ENCODE measurements around the gene GDF7. TPM values are rescaled to one million over a fixed set of nuclear protein-coding genes. Genes with fewer than 3 reads are reported as not detected.

Gene GDF7
- polyA plus RNA-seq, 3 donors = 1.9 to 4.0 (median 3.8) TPM

DNA sequence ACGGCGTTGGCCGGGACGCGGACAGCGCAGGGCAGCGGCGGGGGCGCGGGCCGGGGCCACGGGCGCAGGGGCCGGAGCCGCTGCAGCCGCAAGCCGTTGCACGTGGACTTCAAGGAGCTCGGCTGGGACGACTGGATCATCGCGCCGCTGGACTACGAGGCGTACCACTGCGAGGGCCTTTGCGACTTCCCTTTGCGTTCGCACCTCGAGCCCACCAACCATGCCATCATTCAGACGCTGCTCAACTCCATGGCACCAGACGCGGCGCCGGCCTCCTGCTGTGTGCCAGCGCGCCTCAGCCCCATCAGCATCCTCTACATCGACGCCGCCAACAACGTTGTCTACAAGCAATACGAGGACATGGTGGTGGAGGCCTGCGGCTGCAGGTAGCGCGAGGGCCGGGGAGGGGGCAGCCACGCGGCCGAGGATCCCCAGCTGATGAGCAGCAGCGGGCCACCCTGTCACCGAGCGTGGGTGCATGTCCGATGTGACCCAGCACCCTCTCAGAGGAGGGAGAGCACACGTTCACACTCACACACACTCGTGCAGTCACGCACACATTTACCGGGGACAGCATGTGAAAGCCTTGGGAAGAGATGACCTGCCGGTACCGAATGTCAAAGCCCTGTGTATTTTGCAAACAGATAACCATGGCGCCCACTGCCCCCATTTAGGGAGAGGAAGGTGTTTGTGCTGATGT lies 4.2 kb downstream of the GDF7 start:
- no peak for DNase-seq (ENCODE audit: low read depth in 3 of 3, low spot score in 2 of 3)

DNA sequence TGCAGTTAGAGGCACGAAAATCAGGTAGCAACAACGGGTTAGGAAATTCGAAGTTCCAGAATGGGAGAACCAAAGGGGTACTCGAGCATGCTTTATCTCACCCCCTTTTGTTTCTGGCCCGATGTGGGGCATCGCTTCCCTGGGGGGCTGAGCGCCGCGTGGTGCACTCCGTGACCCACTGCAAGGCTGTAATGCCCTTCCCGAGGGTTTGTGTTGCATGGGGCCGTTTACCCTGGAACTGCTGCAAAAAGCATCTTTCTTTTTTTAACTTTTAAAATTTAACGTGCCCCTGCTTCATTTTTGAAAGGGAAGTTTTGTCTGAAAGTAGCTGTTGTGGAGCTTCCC lies 4.8 kb downstream of the GDF7 start:
- no peak for DNase-seq (ENCODE audit: low read depth in 3 of 3, low spot score in 2 of 3)

DNA sequence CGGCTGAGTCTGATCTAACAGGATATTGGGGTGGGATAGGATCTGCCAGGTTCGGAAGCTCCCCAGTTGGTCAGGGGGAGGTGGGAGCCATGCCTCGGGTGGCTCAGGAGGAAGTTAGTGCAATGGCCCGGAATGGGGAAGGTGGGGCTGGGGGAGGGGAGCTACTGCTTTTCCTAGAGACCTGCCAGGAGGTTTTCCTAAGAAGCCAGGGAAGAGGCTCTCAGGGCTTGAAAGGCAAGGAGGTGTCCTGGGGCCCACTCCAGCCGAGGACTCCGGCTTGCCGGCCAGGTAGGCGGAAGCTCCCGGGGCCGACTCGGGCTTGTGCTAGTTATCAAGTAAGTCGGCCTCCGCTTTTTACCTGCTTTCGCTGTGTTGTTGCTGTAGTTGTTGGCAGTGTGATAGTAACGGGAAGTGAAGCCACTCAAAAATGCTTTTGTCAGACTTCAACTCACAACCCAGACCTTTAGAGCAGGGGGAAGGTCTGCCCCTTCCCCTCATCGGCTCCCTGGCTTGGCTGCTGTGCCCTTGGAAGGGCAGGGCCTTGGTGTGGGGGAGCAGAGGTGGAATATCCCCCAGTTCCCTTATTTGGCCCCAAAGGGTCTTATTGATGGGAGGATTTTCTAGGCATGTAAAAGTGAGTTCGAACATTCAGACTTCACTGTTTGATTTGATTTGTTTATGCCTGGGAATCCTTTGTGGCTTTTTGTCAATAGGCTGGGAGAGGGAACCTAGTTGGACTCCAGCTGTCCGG lies 5.4 kb downstream of the GDF7 start:
- DNase-seq (ENCODE audit: low read depth in 3 of 3, low spot score in 2 of 3) = no peak

DNA sequence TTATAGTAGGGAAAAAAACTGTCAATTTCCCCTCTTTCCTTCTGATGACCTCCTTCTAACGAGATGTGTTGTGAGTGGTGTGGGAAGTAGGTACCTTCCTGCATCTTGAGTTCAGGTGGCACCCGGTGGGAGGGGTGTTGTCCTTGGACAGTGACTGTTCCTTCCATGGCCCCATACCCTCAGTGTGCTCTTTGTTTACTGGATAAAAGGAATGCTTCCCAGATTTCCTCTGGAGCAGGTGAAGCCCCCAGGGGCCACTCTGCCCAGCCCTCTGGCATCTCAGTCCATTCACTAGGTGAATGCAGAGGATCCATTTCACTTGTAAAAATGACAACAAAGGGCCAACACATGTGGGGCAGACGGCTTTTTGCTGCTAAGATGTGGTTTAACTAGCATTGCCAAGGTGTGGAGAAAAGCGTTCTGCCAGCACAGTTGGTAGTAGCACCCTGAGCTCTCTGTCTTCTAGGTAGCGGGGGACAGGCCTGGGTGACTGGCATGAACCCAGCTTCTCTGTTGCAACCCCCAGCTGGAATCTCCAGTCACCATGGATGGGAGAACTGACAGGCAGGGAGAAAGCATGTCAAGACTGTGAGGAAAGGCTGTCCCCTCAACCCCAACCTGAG lies 6.9 kb downstream of the GDF7 start:
- DNase-seq (ENCODE audit: low read depth in 3 of 3, low spot score in 2 of 3) = no peak

DNA sequence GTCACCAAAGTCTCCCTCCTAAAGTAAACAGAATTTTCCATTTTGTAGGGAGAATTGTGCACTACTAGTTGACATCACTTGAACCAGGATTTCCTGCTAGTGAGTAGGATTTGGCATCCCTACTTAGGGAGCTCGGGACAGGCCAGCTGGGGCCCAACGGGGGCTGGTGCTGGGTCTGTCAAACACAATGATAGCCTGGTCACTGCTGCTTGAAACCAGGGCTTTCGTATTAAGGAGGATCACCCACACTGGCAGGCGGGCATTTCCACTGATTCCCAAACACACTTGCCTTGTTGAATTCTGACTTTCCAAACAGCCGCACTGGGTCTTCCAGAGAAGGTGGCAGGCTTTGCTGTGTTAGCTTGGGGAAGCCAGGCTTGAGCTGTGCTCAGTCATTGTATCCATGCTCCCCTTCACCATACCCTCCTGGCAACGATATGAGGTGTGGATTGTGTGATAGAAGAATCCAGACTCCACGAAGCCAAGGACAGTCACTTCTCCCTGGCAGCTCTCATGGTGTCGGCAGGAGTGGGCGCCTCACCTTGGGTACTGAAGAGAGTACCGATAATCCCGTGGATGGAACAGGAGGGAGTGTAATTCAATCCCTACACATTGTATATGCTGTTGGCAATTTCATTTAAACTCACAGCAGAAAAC lies 7.5 kb downstream of the GDF7 start:
- no peak for DNase-seq (ENCODE audit: low read depth in 3 of 3, low spot score in 2 of 3)

DNA sequence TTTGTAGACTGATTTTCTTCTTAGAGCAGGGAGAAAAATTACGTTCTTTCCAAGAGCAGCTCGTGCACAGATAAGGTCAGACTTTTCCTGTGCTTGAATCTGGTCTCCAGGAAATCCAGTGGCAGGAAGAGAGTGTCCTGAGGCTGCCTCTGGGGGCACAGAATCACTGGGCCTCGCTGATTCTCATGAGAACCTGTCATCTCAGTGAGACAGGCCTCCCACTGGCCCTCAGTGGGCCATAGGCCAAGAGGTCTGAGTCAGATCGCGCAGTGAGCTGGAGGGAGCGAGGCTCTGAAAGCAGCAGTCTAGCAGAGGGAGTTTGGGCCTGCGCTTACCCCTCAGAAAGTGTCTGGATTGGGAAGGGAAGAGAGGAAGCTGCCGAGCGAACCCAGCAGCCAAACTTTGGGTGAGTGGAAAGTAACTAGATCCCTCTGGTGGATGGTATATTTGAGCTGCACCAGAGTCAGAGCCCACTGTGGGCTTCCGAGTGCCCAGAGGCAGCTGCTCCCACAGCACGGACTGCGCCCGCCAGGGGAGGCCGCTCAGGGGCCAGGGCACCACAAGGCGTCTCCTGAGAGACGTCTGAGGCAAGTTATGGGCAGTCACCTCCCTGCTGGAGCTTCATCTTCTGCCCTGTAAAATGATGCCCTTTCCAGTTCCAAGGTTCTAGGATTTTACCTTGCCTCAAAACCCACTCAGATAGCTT lies 8.2 kb downstream of the GDF7 start:
- no peak for DNase-seq (ENCODE audit: low read depth in 3 of 3, low spot score in 2 of 3)

DNA sequence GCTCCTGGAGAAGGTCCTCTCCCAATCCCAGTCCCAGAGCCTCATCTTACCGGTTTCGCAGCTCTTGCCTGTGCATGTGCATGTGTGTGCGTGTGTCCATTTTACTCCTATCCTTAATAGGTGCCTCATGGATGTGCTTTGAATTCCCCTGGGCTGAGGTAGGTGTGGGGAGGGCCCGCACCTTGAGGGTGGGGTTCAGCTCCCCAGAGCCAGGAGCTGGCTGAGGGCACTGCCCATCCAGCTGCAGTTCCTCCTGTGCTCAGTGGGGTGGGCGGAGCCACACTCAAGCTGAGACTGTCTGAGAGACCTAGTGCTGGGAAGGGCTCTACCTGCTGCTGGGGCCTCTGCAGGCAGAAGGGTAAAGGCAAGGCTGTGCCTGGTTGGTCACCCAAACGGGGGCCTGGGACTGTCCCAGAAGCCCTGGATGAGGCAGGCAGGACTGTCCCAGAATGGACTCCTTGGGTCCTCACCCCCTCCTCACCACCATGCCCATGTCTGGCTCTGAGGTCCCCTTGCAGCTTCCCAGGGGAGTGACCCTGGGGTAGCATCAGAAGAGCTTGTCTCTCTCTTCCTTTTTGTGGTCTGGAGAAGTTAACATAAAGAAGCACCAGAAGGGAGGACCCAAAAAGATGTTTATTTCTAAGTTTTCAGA lies 8.9 kb downstream of the GDF7 start:
- DNase-seq (ENCODE audit: low read depth in 3 of 3, low spot score in 2 of 3) = no peak

DNA sequence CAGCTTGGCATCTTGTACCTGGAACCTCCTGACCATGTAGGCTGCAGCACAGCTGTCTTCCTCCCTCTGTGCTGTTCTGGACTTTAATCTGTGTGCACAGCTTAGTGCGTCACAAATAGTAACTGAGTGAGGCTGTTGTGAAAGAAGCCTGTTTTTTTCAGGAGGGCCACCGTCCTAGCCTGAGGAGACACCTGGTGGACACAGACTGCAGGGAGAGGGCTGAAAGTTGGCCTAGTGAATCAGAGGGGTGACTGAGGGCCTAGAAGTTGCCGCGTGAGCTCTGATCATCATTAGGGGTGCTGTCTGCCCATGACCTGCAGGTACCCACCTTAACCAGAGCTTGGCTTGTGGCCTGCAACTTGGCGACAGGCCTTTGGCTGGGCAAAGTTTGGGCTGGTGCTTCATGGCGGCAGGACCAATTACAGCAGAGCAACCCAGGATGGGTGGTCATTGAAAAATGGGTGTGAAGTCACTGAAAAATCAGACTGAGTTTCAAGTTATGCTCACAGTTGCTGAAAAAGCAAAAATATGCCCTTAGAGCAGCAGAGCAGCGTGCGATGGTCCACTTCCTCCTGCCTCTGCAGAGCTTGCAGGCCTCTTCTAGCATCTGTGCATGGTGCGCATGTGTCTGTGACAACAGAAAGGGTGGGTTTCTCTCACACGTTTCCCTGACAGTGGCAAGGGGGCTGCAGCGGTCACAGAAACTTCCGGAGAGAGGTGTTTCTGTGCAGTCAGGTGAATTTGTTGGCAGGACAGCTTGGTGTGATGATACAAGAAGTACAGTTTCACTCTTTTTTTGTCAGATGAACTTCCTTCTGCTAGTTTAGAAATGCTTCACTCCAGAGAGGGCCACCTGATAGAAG lies 9.6 kb downstream of the GDF7 start:
- no peak for DNase-seq (ENCODE audit: low read depth in 3 of 3, low spot score in 2 of 3)

DNA sequence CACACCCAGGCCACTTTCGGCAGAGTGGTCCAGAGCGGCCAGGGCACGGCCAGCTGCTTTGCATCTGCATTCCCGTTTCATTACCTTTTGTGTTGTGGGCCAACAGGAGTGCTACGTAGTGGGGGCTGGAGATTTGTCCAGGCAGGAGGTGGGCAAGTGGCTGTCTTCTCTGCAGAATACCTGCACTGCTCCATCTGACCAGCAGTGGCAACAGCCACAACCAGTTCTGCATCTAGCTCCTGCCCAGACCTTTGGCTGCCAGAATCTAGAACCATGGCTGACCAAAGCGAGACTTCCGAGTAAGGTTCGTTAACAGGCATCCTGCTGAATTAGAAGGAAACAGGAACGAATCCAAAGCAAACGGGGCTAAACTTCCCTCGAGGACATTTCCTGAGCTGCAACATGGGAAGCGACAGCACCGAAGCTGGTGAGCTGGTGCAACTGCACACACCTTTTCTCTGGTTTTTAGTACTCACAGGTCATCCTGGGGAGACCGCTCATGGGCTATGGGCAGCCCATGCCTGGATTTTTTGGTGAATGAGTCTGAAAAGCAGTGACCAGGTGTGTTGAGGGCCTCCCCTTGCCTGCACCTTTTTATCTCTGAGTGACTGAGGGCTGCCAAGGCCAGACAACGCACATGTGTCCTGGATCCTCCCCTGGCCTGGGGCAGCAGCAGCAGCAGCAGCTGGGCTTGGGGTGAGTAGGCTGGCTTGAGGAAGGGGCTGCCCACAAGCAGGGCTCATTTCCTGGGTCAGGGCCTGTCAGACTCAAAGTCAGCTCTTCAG lies 10.5 kb downstream of the GDF7 start:
- DNase-seq (ENCODE audit: low read depth in 3 of 3, low spot score in 2 of 3) = no peak

DNA sequence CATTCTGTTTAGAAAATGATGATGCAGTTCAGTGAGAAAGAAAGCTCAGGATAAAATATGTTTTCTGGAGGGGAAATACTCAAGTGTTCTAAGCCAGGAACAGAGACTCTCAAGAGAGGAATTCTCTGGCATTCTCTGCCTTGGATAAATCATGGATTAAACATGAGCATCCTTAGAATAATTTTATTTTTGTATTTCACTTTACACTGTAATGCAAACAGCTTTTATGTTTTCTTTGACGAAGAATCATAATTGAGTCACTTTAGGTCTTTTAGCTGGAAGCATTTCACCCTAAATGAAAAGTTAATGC lies 11.1 kb downstream of the GDF7 start:
- DNase-seq (ENCODE audit: low read depth in 3 of 3, low spot score in 2 of 3) = no peak

DNA sequence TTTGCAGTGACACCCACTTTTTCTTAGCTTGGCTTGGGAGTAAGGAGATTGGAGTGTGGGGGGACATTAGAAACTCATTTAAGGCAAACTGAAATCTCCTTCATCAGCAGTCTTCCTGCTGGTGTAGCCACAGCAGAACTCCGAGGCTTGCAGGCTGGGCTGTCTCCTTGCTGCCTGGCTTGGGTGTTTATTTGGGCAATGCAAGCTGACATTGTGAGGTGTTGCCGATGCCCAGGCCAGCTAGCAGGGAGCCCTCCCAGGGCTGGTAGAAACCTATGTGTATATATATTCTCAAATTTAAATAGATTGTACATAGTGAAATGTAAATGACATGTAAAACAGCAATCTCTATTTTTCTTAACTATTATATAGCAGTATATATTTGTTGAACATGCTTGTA lies 11.8 kb downstream of the GDF7 start:
- no peak for DNase-seq (ENCODE audit: low read depth in 3 of 3, low spot score in 2 of 3)

DNA sequence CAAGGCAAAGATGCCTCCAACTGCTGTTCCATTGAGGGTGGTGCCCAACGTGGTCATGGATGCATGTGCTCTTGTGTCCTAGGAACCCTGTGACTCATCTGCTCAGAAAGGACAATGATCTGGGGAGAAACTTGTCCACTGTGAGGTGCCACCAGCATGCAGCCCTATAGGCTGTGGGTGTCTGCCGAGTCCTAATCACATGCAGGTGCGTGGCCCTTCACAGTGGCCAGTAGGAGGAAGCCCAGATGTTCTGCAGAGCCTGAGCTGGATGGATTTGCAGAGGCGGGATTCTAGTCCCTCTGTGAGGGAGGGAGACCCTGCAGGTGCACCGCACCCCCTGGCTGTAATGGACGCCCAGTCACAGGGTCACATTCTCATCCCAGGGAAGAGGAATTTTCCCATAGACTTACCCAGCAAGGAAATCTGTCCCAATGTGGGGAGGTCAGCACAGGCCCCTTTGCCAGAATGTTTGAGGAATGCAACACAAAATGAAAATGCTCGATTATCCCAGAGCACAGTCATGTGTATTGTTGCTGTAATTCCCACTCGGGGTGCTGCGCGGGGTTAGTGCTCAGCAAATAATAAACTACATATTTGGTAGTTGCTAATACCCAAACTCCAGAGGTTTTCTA lies 13.9 kb downstream of the GDF7 start:
- no peak for DNase-seq (ENCODE audit: low read depth in 3 of 3, low spot score in 2 of 3)

DNA sequence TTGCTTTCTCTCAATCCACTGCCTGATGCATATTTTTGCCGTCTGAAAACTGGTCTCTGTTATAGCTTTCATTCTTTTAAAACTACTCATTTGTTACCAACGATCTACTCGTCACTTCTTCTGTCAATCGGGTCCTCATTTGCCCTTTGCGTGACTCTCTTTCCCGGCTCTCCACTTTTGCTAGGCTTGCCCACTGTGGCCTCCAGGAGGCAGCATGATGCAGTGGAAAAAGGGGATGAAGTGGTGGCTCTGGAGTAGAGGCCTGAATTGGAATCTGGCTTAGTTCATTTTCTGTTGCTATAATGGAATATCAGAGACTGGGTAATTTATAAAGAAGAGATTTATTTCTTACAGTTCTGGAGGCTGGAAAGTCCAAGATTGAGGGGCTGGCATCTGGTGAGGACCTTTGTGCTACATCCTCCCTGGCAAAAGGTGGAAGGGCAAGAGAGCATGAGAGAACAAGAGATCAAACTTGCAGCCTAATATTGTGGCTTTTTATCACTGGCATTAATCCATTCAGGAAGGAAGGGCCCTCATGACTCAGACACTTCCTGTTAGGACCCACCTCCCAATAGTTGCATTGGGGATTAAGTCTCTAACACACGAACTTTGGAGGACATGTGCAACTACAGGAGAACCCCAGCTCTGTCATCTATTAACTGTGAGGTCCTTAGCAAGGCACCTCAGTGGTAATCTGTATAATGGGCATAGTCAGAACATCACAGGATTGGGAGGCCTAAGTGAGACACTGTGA lies 15.4 kb downstream of the GDF7 start:
- DNase-seq (ENCODE audit: low read depth in 3 of 3, low spot score in 2 of 3) = no peak

DNA sequence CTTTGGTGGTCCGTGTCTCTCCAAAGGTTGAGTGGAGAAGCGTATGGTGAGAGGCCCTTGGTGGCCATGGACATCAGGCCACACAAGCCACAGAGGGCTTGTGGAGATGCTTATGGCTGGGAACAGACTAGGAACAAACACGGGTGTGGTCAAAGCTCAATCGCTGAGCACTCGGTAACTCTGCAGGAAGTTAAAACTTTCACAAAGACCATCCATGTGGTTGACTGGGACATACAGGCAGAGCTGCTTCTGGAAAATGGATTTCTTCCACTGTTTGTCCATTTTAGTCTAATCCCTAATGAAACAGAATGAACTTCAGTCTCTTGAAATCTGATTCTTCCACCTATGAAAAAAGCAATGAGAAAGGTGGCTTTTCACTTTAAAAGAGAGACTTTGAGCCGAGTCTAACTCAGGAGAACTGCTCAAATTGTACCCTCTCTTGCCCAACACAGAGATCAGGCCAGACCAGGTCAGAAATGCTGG lies 17.7 kb downstream of the GDF7 start:
- no peak for DNase-seq (ENCODE audit: low read depth in 3 of 3, low spot score in 2 of 3)

DNA sequence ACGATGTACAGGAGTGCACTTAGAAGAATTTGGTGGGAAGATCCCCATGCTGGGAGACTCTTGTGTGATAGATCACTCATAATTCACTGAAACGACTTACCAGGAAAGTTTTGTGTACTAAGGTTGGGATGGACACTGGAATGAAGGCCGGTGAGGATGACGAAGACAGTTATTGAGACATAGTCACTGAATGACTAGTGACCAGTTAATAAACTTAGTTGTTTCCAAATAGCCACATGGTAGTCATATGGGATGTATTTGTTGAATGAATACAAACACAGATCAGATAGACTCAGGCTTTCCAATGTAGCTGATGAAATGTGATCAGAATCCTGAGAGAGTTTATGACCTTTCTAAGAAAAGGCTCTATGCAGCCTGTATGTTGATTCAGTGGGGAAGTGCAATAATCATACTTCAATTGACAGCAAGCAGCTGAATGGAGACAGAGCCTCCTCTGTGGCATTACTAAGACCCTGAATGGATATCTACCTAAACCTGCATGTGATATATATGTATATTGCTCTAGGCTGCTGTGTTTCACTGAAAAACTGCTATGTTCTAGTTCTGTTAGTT lies 20.4 kb downstream of the GDF7 start:
- no peak for DNase-seq (ENCODE audit: low read depth in 3 of 3, low spot score in 2 of 3)

DNA sequence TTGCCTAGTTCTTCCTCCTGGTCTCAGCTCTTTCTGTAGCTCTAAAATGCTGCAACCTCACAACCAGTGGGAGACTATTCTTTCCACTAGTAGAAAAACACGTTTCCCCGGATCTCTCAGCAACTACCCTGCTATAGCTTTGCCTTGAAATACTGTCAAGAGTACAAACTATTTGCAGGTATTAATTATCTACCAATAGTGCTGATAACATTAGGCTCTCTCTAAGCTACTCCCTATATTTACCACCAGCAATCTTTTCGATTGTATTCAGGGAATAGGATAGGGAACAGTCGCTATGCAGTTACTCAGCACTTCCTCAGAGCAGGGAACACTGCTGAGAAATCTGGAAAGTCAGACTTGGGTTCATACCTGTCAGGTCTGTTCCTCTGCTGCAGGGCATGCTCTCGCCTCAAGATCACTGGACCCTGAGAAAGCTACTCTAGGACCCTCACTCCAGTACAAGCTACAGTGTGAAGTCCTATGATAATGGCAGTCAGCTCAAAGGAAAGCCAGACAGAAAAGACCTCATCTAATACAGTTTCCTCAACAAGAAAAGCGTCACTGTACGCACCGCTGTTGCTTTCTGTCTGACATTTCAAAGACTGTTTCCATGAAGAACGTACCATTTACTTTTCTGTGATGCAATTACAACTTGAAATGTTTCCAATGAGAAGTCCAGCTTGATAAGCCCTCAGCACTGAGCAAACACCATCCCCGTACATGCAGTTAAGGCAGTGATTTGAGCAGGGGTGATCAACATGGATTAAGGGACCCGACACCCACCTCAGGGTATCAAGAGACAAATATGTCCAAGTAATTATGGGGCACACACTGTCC lies 22.7 kb downstream of the GDF7 start:
- no peak for DNase-seq (ENCODE audit: low read depth in 3 of 3, low spot score in 2 of 3)
